ENCODE measurements around the gene CACYBP. TPM values are rescaled to one million over a fixed set of nuclear protein-coding genes. Genes with fewer than 3 reads are reported as not detected.

The CACYBP gene
- total and polyA plus RNA-seq, 2 of the 8 experiments (the other 6 are each of a cell fraction or from before 2014, with no cell fraction given) = 28.3 to 247 TPM

DNA sequence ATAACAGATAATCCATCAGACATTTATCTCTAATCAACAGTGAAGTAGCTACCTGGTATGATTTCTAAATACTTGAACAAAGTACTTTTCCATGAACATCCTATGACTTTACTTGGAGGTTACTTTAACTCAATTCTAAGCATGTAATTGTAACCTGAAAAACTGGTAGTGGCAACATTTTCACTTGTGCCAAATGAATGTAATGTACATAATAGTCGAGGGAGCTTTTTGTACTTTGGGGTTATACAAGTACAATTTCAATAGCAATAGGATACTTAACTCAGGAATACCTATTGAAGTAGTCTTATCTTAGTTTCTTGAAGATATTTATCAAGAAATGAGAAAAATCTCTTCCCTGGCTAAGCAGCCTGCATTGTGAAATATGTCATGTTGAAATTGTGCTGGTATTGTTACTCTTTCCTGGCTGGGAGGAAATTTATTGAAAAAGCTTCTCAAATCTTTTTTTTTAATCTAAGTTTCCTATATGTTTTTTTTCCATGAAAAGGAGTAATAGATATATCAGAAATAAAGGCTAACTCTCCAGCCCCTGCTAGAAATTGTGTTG is 33.7 kb upstream of the CACYBP start:
- Histone ChIP-seq H3K14ac (ENCODE audit: insufficient read length) (no peak overlapping the region), H3K79me1 (ENCODE audit: low read depth, low read length) (no peaks in the 10 kb centered on the region), H4K8ac (ENCODE audit: extremely low read depth, insufficient read depth, low read length) (no peak overlapping the region), H3K4me1 (replicated peaks in 1 of 4; ENCODE audit: control insufficient read depth in 3 of 4, insufficient read depth in 4 of 4, low read length in 3 of 4) (peaks cover 0 to 2% (median 0%) of the 10 kb centered on the region in 4 experiments; a peak in 1 of 7 replicates), H2BK15ac (ENCODE audit: low read length) (no peak overlapping the region), H3K27ac (ENCODE audit: low read depth, low read length) (no peak overlapping the region), H3K23me2 (ENCODE audit: low read depth, low read length) (no peaks in the 10 kb centered on the region), H4K5ac (ENCODE audit: insufficient read length, low read depth, low read length) (no peak overlapping the region), H3K18ac (ENCODE audit: extremely low read depth, low read length) (no peak overlapping the region), H3K4ac (replicated peaks; ENCODE audit: insufficient read length, low read depth, low read length) (no peak overlapping the region), H2BK12ac (ENCODE audit: low read depth, low read length) (no peak overlapping the region), H3K4me2 (ENCODE audit: insufficient read depth in 1 of 2, low read depth in 2 of 2, low read length in 2 of 2) (no peak overlapping the region), H4K91ac (replicated peaks; ENCODE audit: insufficient read length, low read length) (no peak overlapping the region), H3K27me3 (replicated peaks in 1 of 4; ENCODE audit: control insufficient read depth in 3 of 4, extremely low read depth in 1 of 4, insufficient read depth in 3 of 4, low read length in 3 of 4) (no peaks in the 10 kb centered on the region), H3K4me3 (ENCODE audit: extremely low read depth in 1 of 4, insufficient read depth in 2 of 4, low read depth in 3 of 4, low read length in 4 of 4) (no peak overlapping the region), H3K9ac (replicated peaks in 1 of 4; ENCODE audit: extremely low read depth in 1 of 4, low read depth in 3 of 4, low read length in 3 of 4) (no peak overlapping the region), H3K79me2 (ENCODE audit: control insufficient read depth in 1 of 2, insufficient read depth in 2 of 2, low read length in 2 of 2) (peaks cover 0 to 12% of the 10 kb centered on the region in 2 experiments; a peak in 1 of 4 replicates), H2BK20ac (ENCODE audit: low read length) (no peak overlapping the region), H3K36me3 (ENCODE audit: control insufficient read depth in 2 of 4, insufficient read depth in 4 of 4, low read length in 3 of 4) (peaks cover 10 to 61% (median 17%) of the 10 kb centered on the region in 4 experiments), H2AFZ (ENCODE audit: low read length) (no peak overlapping the region), H4K20me1 (replicated peaks in 1 of 2; ENCODE audit: control insufficient read depth in 1 of 2, insufficient read depth in 2 of 2, low read length in 2 of 2) (peaks cover 2 to 3% of the 10 kb centered on the region in 2 experiments), H2AK5ac (ENCODE audit: low read depth, low read length) (no peak overlapping the region), H2BK120ac (replicated peaks; ENCODE audit: low read depth, low read length) (no peak overlapping the region), H3K23ac (ENCODE audit: insufficient read length) (no peak overlapping the region), H3K9me3 (ENCODE audit: insufficient read depth in 2 of 2, low read depth in 1 of 2, low read length in 1 of 2) (no peaks in the 10 kb centered on the region), H3K56ac (replicated peaks; ENCODE audit: insufficient read length, low read depth, low read length) (no peak overlapping the region), H2BK5ac (ENCODE audit: low read depth, low read length) (no peak overlapping the region)
- WGBS, 2 experiments (ENCODE audit: extremely low coverage in 1 of 2, insufficient coverage in 1 of 2, insufficient read length in 1 of 2, insufficient replicate concordance in 2 of 2, low coverage in 1 of 2, low lambda C conversion rate in 2 of 2, missing lambda C conversion rate in 1 of 2) = 88% methylated on average over 1 of the region's 1 CpG; no CpG with 5 or more reads in 1 of the 2 experiments
- TF ChIP-seq SRF (IDR thresholded peaks at IDR 0.05; ENCODE audit: low read depth, low read length) (no peak), SIN3A (conservative IDR thresholded peaks at IDR 0.05 in 1 of 2, IDR thresholded peaks at IDR 0.05 in 1 of 2; ENCODE audit: low read depth in 1 of 2, low read length in 2 of 2) (no peak), KDM1A (IDR thresholded peaks at IDR 0.05; ENCODE audit: borderline replicate concordance, low read length) (no peak), SP4 (IDR thresholded peaks at IDR 0.05; ENCODE audit: low read length) (no peak), SIRT6 (IDR thresholded peaks at IDR 0.05; ENCODE audit: low read length) (no peak), TEAD4 (IDR thresholded peaks at IDR 0.05; ENCODE audit: low read depth, low read length) (no peak), GTF2F1 (IDR thresholded peaks at IDR 0.05; ENCODE audit: borderline replicate concordance, low read depth, low read length) (no peak), RFX5 (IDR thresholded peaks at IDR 0.05; ENCODE audit: borderline replicate concordance, low read depth, low read length) (no peak), BACH1 (IDR thresholded peaks at IDR 0.05; ENCODE audit: low read length) (no peak), POLR2AphosphoS5 (IDR thresholded peaks at IDR 0.05; ENCODE audit: low read depth, low read length) (no peak)
- FAIRE-seq = no peak
- ChIA-PET POLR2A (ENCODE audit: partially characterized antibody) (interaction anchor here (0.9 to 2.3 kb wide), 4 partner anchors 9 to 83 kb away, joined by 3 to 11 read pairs (median 4); no protein-coding TSS in a partner anchor), CTCF (ENCODE audit: partially characterized antibody) (interaction anchor here (1.0 to 1.2 kb wide), 4 partner anchors 16 to 180 kb away, joined by 3 to 6 read pairs (median 4); no protein-coding TSS in a partner anchor)
- DNase-seq (ENCODE audit: low read depth in 1 of 2, low spot score in 2 of 2) = no peak
